ENCODE data around the gene LMLN.

DNA sequence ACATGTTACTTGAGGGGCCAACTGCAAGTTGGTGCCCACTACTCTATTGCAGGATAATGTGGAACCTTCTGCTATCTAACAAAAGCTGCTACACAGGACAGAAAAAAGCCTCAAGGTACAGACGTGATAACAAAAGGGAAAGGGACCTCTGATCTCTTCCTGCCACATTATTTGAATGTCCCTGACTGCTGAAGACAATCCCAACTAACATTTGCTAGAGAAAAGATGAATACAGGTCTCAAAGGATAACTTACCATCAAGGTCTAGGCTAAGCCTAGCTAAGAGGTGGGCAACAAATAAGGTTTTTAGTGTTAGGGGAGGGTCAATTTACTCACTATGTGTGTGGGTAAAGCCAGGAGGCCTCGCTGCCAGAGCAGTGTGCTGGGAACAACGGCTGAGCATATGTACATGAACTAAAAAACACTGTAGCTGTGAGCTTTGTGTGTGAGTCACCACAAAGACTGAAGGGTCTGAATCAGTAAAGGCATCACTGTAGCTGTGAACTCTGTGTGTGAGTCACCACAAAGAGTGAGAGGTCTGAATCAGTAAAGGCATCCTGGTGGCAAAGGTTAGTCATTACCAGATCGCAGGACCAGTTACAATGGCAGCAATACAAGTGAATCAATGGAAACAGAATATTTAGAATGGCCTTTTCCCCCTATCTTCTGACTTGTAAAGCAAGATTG lies 111.7 kb downstream of the LMLN start:
- TF ChIP-seq, protein P1, sequence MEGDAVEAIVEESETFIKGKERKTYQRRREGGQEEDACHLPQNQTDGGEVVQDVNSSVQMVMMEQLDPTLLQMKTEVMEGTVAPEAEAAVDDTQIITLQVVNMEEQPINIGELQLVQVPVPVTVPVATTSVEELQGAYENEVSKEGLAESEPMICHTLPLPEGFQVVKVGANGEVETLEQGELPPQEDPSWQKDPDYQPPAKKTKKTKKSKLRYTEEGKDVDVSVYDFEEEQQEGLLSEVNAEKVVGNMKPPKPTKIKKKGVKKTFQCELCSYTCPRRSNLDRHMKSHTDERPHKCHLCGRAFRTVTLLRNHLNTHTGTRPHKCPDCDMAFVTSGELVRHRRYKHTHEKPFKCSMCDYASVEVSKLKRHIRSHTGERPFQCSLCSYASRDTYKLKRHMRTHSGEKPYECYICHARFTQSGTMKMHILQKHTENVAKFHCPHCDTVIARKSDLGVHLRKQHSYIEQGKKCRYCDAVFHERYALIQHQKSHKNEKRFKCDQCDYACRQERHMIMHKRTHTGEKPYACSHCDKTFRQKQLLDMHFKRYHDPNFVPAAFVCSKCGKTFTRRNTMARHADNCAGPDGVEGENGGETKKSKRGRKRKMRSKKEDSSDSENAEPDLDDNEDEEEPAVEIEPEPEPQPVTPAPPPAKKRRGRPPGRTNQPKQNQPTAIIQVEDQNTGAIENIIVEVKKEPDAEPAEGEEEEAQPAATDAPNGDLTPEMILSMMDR (IDR thresholded peaks at IDR 0.05): no peak
- TF ChIP-seq ZFX (IDR thresholded peaks at IDR 0.05; ENCODE audit: borderline replicate concordance): no peak
